Spleen (tissue), 11 donors: ENCODE results near the gene TTC7B. TPM values are rescaled to one million over a fixed set of nuclear protein-coding genes. Genes with fewer than 3 reads are reported as not detected.

Experiments used
- DNase-seq: peaks from one replicate; pipeline ENCODE4 v3.0.0-alpha.2; 2020
- H3K27ac ChIP-seq, 8 donors: fragments of 200-600 bp; sonication (generic) in 7 of 8; 1 replicate in 4 of 8; 2 replicates in 4 of 8; pipeline versions ENCODE4 v1.5.0 to v1.8.0; 2016 to 2021; ENCODE audit warnings: inconsistent platforms in 4 of 8, mild to moderate bottlenecking in 4 of 8, moderate library complexity in 1 of 8
- H3K27me3 ChIP-seq, 7 donors: fragments of 200-600 bp; sonication (generic) in 6 of 7; replicated peaks in 1 of 7; 1 replicate in 4 of 7; 2 replicates in 3 of 7; pipeline versions ENCODE4 v1.5.0 to v1.8.0; 2016 to 2021; ENCODE audit warnings: inconsistent platforms in 3 of 7, mild to moderate bottlenecking in 1 of 7
- H3K36me3 ChIP-seq, 6 donors: fragments of 200-600 bp; sonication (generic) in 5 of 6; 1 replicate in 4 of 6; 2 replicates in 2 of 6; pipeline versions ENCODE4 v1.5.0 to v1.8.0; 2016 to 2021; ENCODE audit warnings: inconsistent platforms in 2 of 6
- H3K4me1 ChIP-seq, 6 donors: fragments of 200-600 bp; sonication (generic) in 5 of 6; 1 replicate in 3 of 6; 2 replicates in 3 of 6; pipeline versions ENCODE4 v1.5.0 to v1.8.0; 2016 to 2021; ENCODE audit warnings: inconsistent platforms in 3 of 6
- H3K4me3 ChIP-seq, 8 donors: fragments of 200-600 bp; sonication (generic) in 7 of 8; 1 replicate in 4 of 8; 2 replicates in 4 of 8; pipeline versions ENCODE4 v1.5.0 to v1.8.0; 2016 to 2021; ENCODE audit warnings: inconsistent platforms in 4 of 8, mild to moderate bottlenecking in 4 of 8, moderate library complexity in 2 of 8
- H3K9me3 ChIP-seq, 8 donors: fragments of 200-600 bp; sonication (generic) in 7 of 8; 1 replicate in 4 of 8; 2 replicates in 4 of 8; pipeline versions ENCODE4 v1.5.0 to v1.8.0; 2016 to 2021; ENCODE audit warnings: inconsistent platforms in 4 of 8
- CTCF ChIP-seq, 11 experiments: fragments of 200-600 bp in 7 of 11; fragments of 450-650 bp in 4 of 11; sonication (generic) in 4 of 11; IDR thresholded peaks in 8 of 11; conservative IDR thresholded peaks in 3 of 11; 1 replicate in 7 of 11; 2 replicates in 4 of 11; pipeline versions ENCODE4 v1.4.0 to v1.8.0; 2016 to 2021; ENCODE audit warnings: antibody characterized with exemption in 11 of 11, inconsistent platforms in 4 of 11, mild to moderate bottlenecking in 1 of 11
- POLR2A ChIP-seq, 3 donors: fragments of 450-650 bp; IDR thresholded peaks; one replicate each; pipeline ENCODE4 v1.5.1; 2017; ENCODE audit warnings: antibody characterized with exemption in 3 of 3, mild to moderate bottlenecking in 1 of 3
- POLR2AphosphoS5 ChIP-seq, 3 donors: sonication (generic); formaldehyde crosslinking; IDR thresholded peaks; one replicate each; pipeline ENCODE4 v1.5.1; 2017; ENCODE audit warnings: antibody characterized with exemption in 3 of 3
- WGBS, 5 donors: extraction: QIAGEN DNeasy Blood & Tissue Kit in 3 of 5; methylation state at CpG; one replicate each; pipeline versions ENCODE4 v1.1.5 to v1.1.7; 2013 to 2018; 5-methylcytosine and 5-hydroxymethylcytosine counted together
- intact Hi-C: fragments of 100-400 bp; cut with DNase I; formaldehyde crosslinking; loops from one replicate; pipeline ENCODE4 v1.15.0; 2023; ENCODE audit warnings: low total_unique reads
- polyA plus RNA-seq, 3 donors: library from polyadenylated mRNA; stranded (reverse); fragments of 200-250 nt; gene quantifications; one replicate each; pipeline ENCODE4 v1.2.1, GENCODE V29; 2013
- total RNA-seq, 7 donors: library from RNA; depleted of rRNA in 3 of 7; stranded (reverse); fragments of >200 nt in 3 of 7; fragmentation: NEBNext Ultra II Directional in 4 of 7; extraction: Animal tissue kit (Norgen Biotek cat#: 25700) in 4 of 7; gene quantifications; one replicate each; pipeline versions ENCODE4 v1.1.0 to v1.2.1, GENCODE V29; 2016 to 2021
- donor health status: healthy with polysubstance abuse.
- donor health status: DM: no; HTN: no; CAD: no; lungs with moderate emphysema.
- donor health status: DM: no; HTN: no; CAD: no.
- donor health status: Bipolar disorder and iron deficiency.
- donor health status: healthy.
- donor health status: DM: no; HTN: no; CAD: no.
- donor health status: DM: yes; HTN: yes; CAD: no.

The TTC7B gene
- total and polyA plus RNA-seq, 10 donors = 6.6 to 98.4 (median 62.6) TPM

GRCh38 chr14:90510159-90510558, 306.1 kb downstream of the TTC7B start:
- peaks cover 0 to 18% (median 0%) of the 10 kb centered on the region in 7 donors for H3K27me3 ChIP-seq
- H3K9me3 ChIP-seq = no peaks in the 10 kb centered on the region
- no peaks in the 10 kb centered on the region for H3K36me3 ChIP-seq
- H3K4me1 ChIP-seq = no peaks in the 10 kb centered on the region
- intact Hi-C loops = no loop called here
- TF ChIP-seq POLR2A (IDR thresholded peaks at IDR 0.05) (no peak), POLR2AphosphoS5 (IDR thresholded peaks at IDR 0.05) (no peak), CTCF (IDR thresholded peaks at IDR 0.05 in 8 of 11, conservative IDR thresholded peaks at IDR 0.05 in 3 of 11) (no peak)
- no peak overlapping the region for H3K27ac ChIP-seq
- H3K4me3 ChIP-seq = no peak overlapping the region
- DNase-seq = no peak
- WGBS, 5 donors = 81 to 87% (median 84%) methylated on average over 9 of the region's 9 CpGs

GRCh38 chr14:90509403-90509802, 306.8 kb downstream of the TTC7B start:
- DNase-seq = no peak
- intact Hi-C loops = no loop called here
- Histone ChIP-seq H3K4me3 (no peak overlapping the region), H3K36me3 (no peaks in the 10 kb centered on the region), H3K27ac (no peak overlapping the region), H3K27me3 (peaks cover 0 to 18% (median 0%) of the 10 kb centered on the region in 7 donors), H3K9me3 (no peaks in the 10 kb centered on the region), H3K4me1 (no peaks in the 10 kb centered on the region)
- WGBS, 5 donors = 47 to 68% (median 56%) methylated on average over 5 of the region's 5 CpGs
- no peak for TF ChIP-seq POLR2AphosphoS5 (IDR thresholded peaks at IDR 0.05)
- no peak for TF ChIP-seq CTCF (IDR thresholded peaks at IDR 0.05 in 8 of 11, conservative IDR thresholded peaks at IDR 0.05 in 3 of 11)
- TF ChIP-seq POLR2A (IDR thresholded peaks at IDR 0.05) = no peak

GRCh38 chr14:90508536-90509254, 307.5 kb downstream of the TTC7B start:
- Histone ChIP-seq H3K27ac (no peak overlapping the region), H3K36me3 (no peaks in the 10 kb centered on the region), H3K9me3 (no peaks in the 10 kb centered on the region), H3K4me3 (no peak overlapping the region), H3K27me3 (peaks cover 0 to 18% (median 0%) of the 10 kb centered on the region in 7 donors), H3K4me1 (no peaks in the 10 kb centered on the region)
- intact Hi-C loops = no loop called here
- WGBS, 5 donors = 27 to 44% (median 34%) methylated on average over 18 to 21 of the region's 21 CpGs
- no peak for DNase-seq
- TF ChIP-seq CTCF (IDR thresholded peaks at IDR 0.05 in 8 of 11, conservative IDR thresholded peaks at IDR 0.05 in 3 of 11) (no peak), POLR2A (IDR thresholded peaks at IDR 0.05) (no peak), POLR2AphosphoS5 (IDR thresholded peaks at IDR 0.05) (no peak)

GRCh38 chr14:90508036-90508435, 308.2 kb downstream of the TTC7B start:
- H3K36me3 ChIP-seq = no peaks in the 10 kb centered on the region
- peaks cover 0 to 25% (median 0%) of the 10 kb centered on the region in 7 donors for H3K27me3 ChIP-seq
- no peak for TF ChIP-seq CTCF (IDR thresholded peaks at IDR 0.05 in 8 of 11, conservative IDR thresholded peaks at IDR 0.05 in 3 of 11)
- no peak for TF ChIP-seq POLR2A (IDR thresholded peaks at IDR 0.05)
- no peak for TF ChIP-seq POLR2AphosphoS5 (IDR thresholded peaks at IDR 0.05)
- H3K4me1 ChIP-seq = peaks cover 0 to 5% (median 0%) of the 10 kb centered on the region in 6 donors
- H3K4me3 ChIP-seq = no peak overlapping the region
- intact Hi-C loops = no loop called here
- no peak for DNase-seq
- WGBS, 5 donors = 78 to 90% (median 85%) methylated on average over 8 to 9 of the region's 9 CpGs
- H3K27ac ChIP-seq = no peak overlapping the region
- no peaks in the 10 kb centered on the region for H3K9me3 ChIP-seq
